H9 (cell line): ENCODE results near the gene CFHR1. TPM values are rescaled to one million over a fixed set of nuclear protein-coding genes. Genes with fewer than 3 reads are reported as not detected.

Experiments
- DNase-seq: peaks from one replicate; pipeline ENCODE4 v3.0.0-alpha.2; 2017
- H2AFZ ChIP-seq: one replicate; pipeline ENCODE4 v1.6.1; 2013; ENCODE audit warnings: mild to moderate bottlenecking, low read length, control low read depth, moderate library complexity
- H2AK5ac ChIP-seq: 2 replicates; pipeline ENCODE4 v1.6.1; 2013; ENCODE audit warnings: low read length, control low read depth, mixed read lengths; ENCODE audit not compliant: insufficient read length
- H2BK120ac ChIP-seq: one replicate; pipeline ENCODE4 v1.6.1; 2013; ENCODE audit warnings: low read depth, mild to moderate bottlenecking, low read length, control low read depth, inconsistent platforms; ENCODE audit not compliant: poor library complexity, severe bottlenecking
- H2BK12ac ChIP-seq: 2 replicates; pipeline ENCODE4 v1.6.1; 2013; ENCODE audit warnings: low read length, control low read depth, mixed read lengths, low read depth; ENCODE audit not compliant: insufficient read length
- H2BK15ac ChIP-seq: 2 replicates; pipeline ENCODE4 v1.6.1; 2013; ENCODE audit warnings: low read depth, low read length, control low read depth
- H2BK20ac ChIP-seq: one replicate; pipeline ENCODE4 v1.6.1; 2013; ENCODE audit warnings: low read depth, mild to moderate bottlenecking, low read length, control low read depth, inconsistent platforms; ENCODE audit not compliant: poor library complexity, severe bottlenecking
- H2BK5ac ChIP-seq: 2 replicates; pipeline ENCODE4 v1.6.1; 2013; ENCODE audit warnings: low read length, control low read depth, mixed read lengths; ENCODE audit not compliant: insufficient read length
- H3K14ac ChIP-seq: 2 replicates; pipeline ENCODE4 v1.6.1; 2013; ENCODE audit warnings: low read length, control low read depth; ENCODE audit not compliant: insufficient read depth
- H3K18ac ChIP-seq: 2 replicates; pipeline ENCODE4 v1.6.1; 2013; ENCODE audit warnings: low read depth, mild to moderate bottlenecking, mixed read lengths, low read length, control low read depth; ENCODE audit not compliant: insufficient read length
- H3K23ac ChIP-seq: 2 replicates; pipeline ENCODE4 v1.6.1; 2013; ENCODE audit warnings: low read length, control low read depth, mixed read lengths, low read depth; ENCODE audit not compliant: insufficient read length
- H3K23me2 ChIP-seq: 2 replicates; pipeline ENCODE4 v1.6.1; 2013; ENCODE audit warnings: low read depth, mild to moderate bottlenecking, mixed read lengths, low read length, control low read depth; ENCODE audit not compliant: insufficient read length, poor library complexity, severe bottlenecking
- H3K27ac ChIP-seq: 2 replicates; pipeline ENCODE4 v1.5.1; 2013; ENCODE audit warnings: low read length, control low read depth, mixed read lengths, low read depth; ENCODE audit not compliant: insufficient read length
- H3K27me3 ChIP-seq: 2 replicates; pipeline ENCODE4 v1.6.1; 2013; ENCODE audit warnings: low read length, control low read depth, inconsistent platforms; ENCODE audit not compliant: insufficient read depth
- H3K4ac ChIP-seq: 2 replicates; pipeline ENCODE4 v1.6.1; 2013; ENCODE audit warnings: low read depth, mild to moderate bottlenecking, control low read depth, inconsistent platforms, low read length, moderate library complexity
- H3K4me1 ChIP-seq: 2 replicates; pipeline ENCODE4 v1.6.1; 2013; ENCODE audit warnings: low read length, control low read depth, inconsistent platforms; ENCODE audit not compliant: insufficient read depth
- H3K4me2 ChIP-seq: 2 replicates; pipeline ENCODE4 v1.6.1; 2013; ENCODE audit warnings: low read length, control low read depth, mixed read lengths; ENCODE audit not compliant: insufficient read length, insufficient read depth
- H3K56ac ChIP-seq: 2 replicates; pipeline ENCODE4 v1.6.1; 2013; ENCODE audit warnings: low read depth, mild to moderate bottlenecking, mixed read lengths, low read length, control low read depth; ENCODE audit not compliant: insufficient read length
- H3K79me1 ChIP-seq: 2 replicates; pipeline ENCODE4 v1.6.1; 2013; ENCODE audit warnings: low read depth, mild to moderate bottlenecking, moderate library complexity, low read length, control low read depth, inconsistent platforms; ENCODE audit not compliant: insufficient read depth, poor library complexity, severe bottlenecking
- H3K79me2 ChIP-seq: 2 replicates; pipeline ENCODE4 v1.6.1; 2013; ENCODE audit warnings: low read length, control low read depth, inconsistent platforms; ENCODE audit not compliant: insufficient read depth
- H3K9ac ChIP-seq: 2 replicates; pipeline ENCODE4 v1.6.1; 2013; ENCODE audit warnings: low read length, control low read depth, mixed read lengths; ENCODE audit not compliant: insufficient read length; ENCODE audit errors: extremely low read depth
- H3K9me3 ChIP-seq: one replicate; pipeline ENCODE4 v1.6.1; 2013; ENCODE audit warnings: low read depth, low read length, inconsistent platforms; ENCODE audit not compliant: control insufficient read depth
- H3T11ph ChIP-seq: one replicate; pipeline ENCODE4 v1.6.1; 2013; ENCODE audit warnings: mild to moderate bottlenecking, low read length, control low read depth, inconsistent platforms
- H4K20me1 ChIP-seq: one replicate; pipeline ENCODE4 v1.6.1; 2013; ENCODE audit not compliant: control insufficient read depth, insufficient read length, insufficient read depth
- H4K5ac ChIP-seq: 2 replicates; pipeline ENCODE4 v1.6.1; 2013; ENCODE audit warnings: low read depth, mild to moderate bottlenecking, mixed read lengths, low read length, control low read depth; ENCODE audit not compliant: insufficient read length
- H4K8ac ChIP-seq: replicated peaks from 2 replicates; pipeline ENCODE4 v1.6.1; 2013; ENCODE audit warnings: low read length, control low read depth, mixed read lengths, low read depth; ENCODE audit not compliant: insufficient read length
- H4K91ac ChIP-seq: 2 replicates; pipeline ENCODE4 v1.6.1; 2013; ENCODE audit warnings: low read depth, mild to moderate bottlenecking, moderate library complexity, mixed read lengths, low read length, control low read depth; ENCODE audit not compliant: insufficient read length
- H3K27ac Mint-ChIP-seq, 3 experiments: 2 replicates in 2 of 3; 3 replicates in 1 of 3; pipeline ENCODE4 v1.8.0; 2020 to 2021; ENCODE audit warnings: mixed read lengths in 3 of 3, mild to moderate bottlenecking in 1 of 3, moderate library complexity in 1 of 3
- H3K27me3 Mint-ChIP-seq: 2 replicates; pipeline ENCODE4 v1.8.0; 2021; ENCODE audit warnings: low read depth, mild to moderate bottlenecking, moderate library complexity, mixed read lengths
- H3K36me3 Mint-ChIP-seq, 3 experiments: 2 replicates in 2 of 3; 3 replicates in 1 of 3; pipeline ENCODE4 v1.8.0; 2020 to 2021; ENCODE audit warnings: low read depth in 3 of 3, mixed read lengths in 3 of 3; ENCODE audit not compliant: insufficient read depth in 1 of 3
- H3K4me1 Mint-ChIP-seq, 2 experiments: 2 replicates each; pipeline ENCODE4 v1.8.0; 2020; ENCODE audit warnings: mixed read lengths in 2 of 2
- H3K4me3 Mint-ChIP-seq, 2 experiments: 2 replicates in 1 of 2; 3 replicates in 1 of 2; pipeline ENCODE4 v1.8.0; 2020 to 2021; ENCODE audit warnings: mild to moderate bottlenecking in 2 of 2, mixed read lengths in 2 of 2, moderate library complexity in 1 of 2
- H3K9me3 Mint-ChIP-seq, 2 experiments: 2 replicates in 1 of 2; 3 replicates in 1 of 2; pipeline ENCODE4 v1.8.0; 2020; ENCODE audit warnings: mild to moderate bottlenecking in 2 of 2, mixed read lengths in 2 of 2, moderate library complexity in 1 of 2
- WGBS: extraction: QIAGEN DNeasy Blood & Tissue Kit; methylation state at CpG from one replicate; pipeline ENCODE4 v1.1.7; 2013; ENCODE audit warnings: missing lambda C conversion rate, low lambda C conversion rate, mixed read lengths; ENCODE audit not compliant: insufficient read length; ENCODE audit errors: extremely low coverage; 5-methylcytosine and 5-hydroxymethylcytosine counted together
- total RNA-seq: library from RNA; stranded (reverse); gene quantifications from 2 replicates; pipeline ENCODE4 v1.2.1, GENCODE V29; 2021
- TF ChIP-seq, protein P1 (sequence below): fragments of 200-600 bp; sonication (generic); conservative IDR thresholded peaks from 3 replicates; pipeline ENCODE4 v1.8.0; 2021; ENCODE audit warnings: antibody characterized with exemption, mild to moderate bottlenecking

The CFHR1 gene
- total RNA-seq, 1 experiment from 2014 or later: not detected

- Histone ChIP-seq H3K9me3 (no peaks in the 10 kb centered on the region), H2BK5ac (no peak overlapping the region), H3K23me2 (no peaks in the 10 kb centered on the region), H3K4ac (no peak overlapping the region), H4K91ac (no peak overlapping the region), H4K20me1 (no peaks in the 10 kb centered on the region), H3K4me1 (no peaks in the 10 kb centered on the region), H2AFZ (no peak overlapping the region), H3K27ac (no peak overlapping the region), H3K56ac (no peak overlapping the region), H4K8ac (no peak overlapping the region), H3K27me3 (no peaks in the 10 kb centered on the region), H2BK20ac (no peak overlapping the region), H3K79me2 (no peaks in the 10 kb centered on the region), H3K4me2 (no peak overlapping the region), H3K9ac (no peak overlapping the region), H2AK5ac (no peak overlapping the region), H4K5ac (no peak overlapping the region), H3K18ac (no peak overlapping the region), H3K23ac (no peak overlapping the region), H2BK120ac (no peak overlapping the region), H2BK15ac (no peak overlapping the region), H3T11ph (no peak overlapping the region), H3K14ac (no peak overlapping the region), H2BK12ac (no peak overlapping the region), H3K79me1 (no peaks in the 10 kb centered on the region)
- no peak for DNase-seq
- Mint-ChIP-seq H3K36me3 (no peaks in the 10 kb centered on the region), H3K27me3 (no peaks in the 10 kb centered on the region), H3K9me3 (no peaks in the 10 kb centered on the region), H3K27ac (peak overlapping the region in 1 of 3 experiments; percentile 68; a peak in 2 of 7 replicates), H3K4me3 (no peak overlapping the region), H3K4me1 (no peaks in the 10 kb centered on the region)
- WGBS: no CpG with 5 or more reads among the region's 6 CpGs
- TF ChIP-seq, protein P1, sequence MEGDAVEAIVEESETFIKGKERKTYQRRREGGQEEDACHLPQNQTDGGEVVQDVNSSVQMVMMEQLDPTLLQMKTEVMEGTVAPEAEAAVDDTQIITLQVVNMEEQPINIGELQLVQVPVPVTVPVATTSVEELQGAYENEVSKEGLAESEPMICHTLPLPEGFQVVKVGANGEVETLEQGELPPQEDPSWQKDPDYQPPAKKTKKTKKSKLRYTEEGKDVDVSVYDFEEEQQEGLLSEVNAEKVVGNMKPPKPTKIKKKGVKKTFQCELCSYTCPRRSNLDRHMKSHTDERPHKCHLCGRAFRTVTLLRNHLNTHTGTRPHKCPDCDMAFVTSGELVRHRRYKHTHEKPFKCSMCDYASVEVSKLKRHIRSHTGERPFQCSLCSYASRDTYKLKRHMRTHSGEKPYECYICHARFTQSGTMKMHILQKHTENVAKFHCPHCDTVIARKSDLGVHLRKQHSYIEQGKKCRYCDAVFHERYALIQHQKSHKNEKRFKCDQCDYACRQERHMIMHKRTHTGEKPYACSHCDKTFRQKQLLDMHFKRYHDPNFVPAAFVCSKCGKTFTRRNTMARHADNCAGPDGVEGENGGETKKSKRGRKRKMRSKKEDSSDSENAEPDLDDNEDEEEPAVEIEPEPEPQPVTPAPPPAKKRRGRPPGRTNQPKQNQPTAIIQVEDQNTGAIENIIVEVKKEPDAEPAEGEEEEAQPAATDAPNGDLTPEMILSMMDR: no peak
These were observed 36.5 kb downstream of the CFHR1 start for GRCh38 chr1:196856053-196856452.
